WTC11 (cell line): ENCODE results near the gene SCN4A. TPM values are rescaled to one million over a fixed set of nuclear protein-coding genes. Genes with fewer than 3 reads are reported as not detected.

Experiments
- ATAC-seq: fragments of 200-7000 bp; cut with Tn5 transposase; 2 replicates; pipeline ENCODE4 v1.10.0; 2021; ENCODE audit warnings: mild to moderate bottlenecking, moderate library complexity
- Bru-seq: library from RNA; stranded (reverse); fragments of 400-500 nt; gene quantifications from one replicate; lab custom pipeline; 2021; lab: Mats Ljungman, UMichigan
- CTCF ChIA-PET: fragments of 300-600 bp; sonication (Branson Sonifier 250); formaldehyde crosslinking; loops from one replicate; lab custom pipeline; 2021; ENCODE audit warnings: antibody characterized with exemption; lab: Charles Lee
- POLR2A ChIA-PET: fragments of 350-600 bp; sonication (Branson Sonifier 250); formaldehyde crosslinking; loops from one replicate; lab custom pipeline; 2021; ENCODE audit warnings: antibody characterized with exemption; lab: Charles Lee
- DNase-seq: peaks from one replicate; pipeline ENCODE4 v3.0.0; 2021; ENCODE audit warnings: low spot score
- H3K27ac Mint-ChIP-seq: 2 replicates; pipeline ENCODE4 v1.8.0; 2021; ENCODE audit warnings: mixed read lengths
- H3K27me3 Mint-ChIP-seq: 2 replicates; pipeline ENCODE4 v1.8.0; 2021; ENCODE audit warnings: low read depth, mild to moderate bottlenecking, moderate library complexity, mixed read lengths
- H3K36me3 Mint-ChIP-seq: 2 replicates; pipeline ENCODE4 v1.8.0; 2021; ENCODE audit warnings: mixed read lengths
- H3K4me1 Mint-ChIP-seq: 2 replicates; pipeline ENCODE4 v1.8.0; 2022; ENCODE audit warnings: mixed read lengths
- H3K4me3 Mint-ChIP-seq: 2 replicates; pipeline ENCODE4 v1.8.0; 2021; ENCODE audit warnings: mild to moderate bottlenecking, moderate library complexity, mixed read lengths
- H3K9me3 Mint-ChIP-seq: 2 replicates; pipeline ENCODE4 v1.8.0; 2021; ENCODE audit warnings: mixed read lengths
- ESRRA ChIP-seq: sonication (generic); formaldehyde crosslinking; IDR thresholded peaks from 2 replicates; pipeline ENCODE4 v1.8.1; 2022; ENCODE audit warnings: mild to moderate bottlenecking, missing genetic modification reagents, borderline replicate concordance
- FOXJ3 ChIP-seq: sonication (generic); formaldehyde crosslinking; IDR thresholded peaks from 2 replicates; pipeline ENCODE4 v1.9.0; 2021; ENCODE audit warnings: missing genetic modification reagents, mild to moderate bottlenecking, borderline replicate concordance
- FOXP1 ChIP-seq: sonication (generic); formaldehyde crosslinking; IDR thresholded peaks from 2 replicates; pipeline ENCODE4 v1.8.0; 2022; ENCODE audit warnings: missing genetic modification reagents, mild to moderate bottlenecking, moderate library complexity, borderline replicate concordance
- GABPB1 ChIP-seq: sonication (generic); formaldehyde crosslinking; IDR thresholded peaks from 2 replicates; pipeline ENCODE4 v1.8.1; 2023; ENCODE audit warnings: mild to moderate bottlenecking, missing genetic modification reagents
- JAZF1 ChIP-seq: fragments of 250-450 bp; sonication (Bioruptor Pico); IDR thresholded peaks from 2 replicates; pipeline ENCODE4 v1.9.0; 2021; ENCODE audit warnings: moderate library complexity, mild to moderate bottlenecking, inconsistent platforms
- JUN ChIP-seq: sonication (generic); formaldehyde crosslinking; IDR thresholded peaks from 2 replicates; pipeline ENCODE4 v1.8.0; 2023; ENCODE audit warnings: mild to moderate bottlenecking, missing genetic modification reagents
- NFE2L1 ChIP-seq: sonication (generic); formaldehyde crosslinking; IDR thresholded peaks from 2 replicates; pipeline ENCODE4 v1.8.1; 2023; ENCODE audit warnings: missing genetic modification reagents
- SMAD4 ChIP-seq: sonication (generic); formaldehyde crosslinking; IDR thresholded peaks from 2 replicates; pipeline ENCODE4 v1.8.0; 2022; ENCODE audit warnings: mild to moderate bottlenecking, missing genetic modification reagents
- TEAD1 ChIP-seq: sonication (generic); formaldehyde crosslinking; IDR thresholded peaks from 2 replicates; pipeline ENCODE4 v1.8.0; 2022; ENCODE audit warnings: mild to moderate bottlenecking, missing genetic modification reagents
- ZNF416 ChIP-seq: fragments of 250-450 bp; sonication (Bioruptor Pico); IDR thresholded peaks from 2 replicates; pipeline ENCODE4 v1.9.0; 2021; ENCODE audit warnings: mild to moderate bottlenecking, inconsistent platforms
- long read RNA-seq, 3 experiments: library from RNA in 1 of 3; library from capped mRNA in 1 of 3; library from polyadenylated mRNA in 1 of 3; unstranded in 2 of 3; stranded (forward) in 1 of 3; transcript quantifications; one replicate each; pipeline ENCODE4 v2.0.0, GENCODE V29; 2021
- total RNA-seq: library from RNA; stranded (reverse); gene quantifications from 3 replicates; pipeline ENCODE4 v1.2.3, GENCODE V29; 2021
- TF ChIP-seq, protein P1 (sequence below): sonication (generic); formaldehyde crosslinking; IDR thresholded peaks from 2 replicates; pipeline ENCODE4 v1.8.1; 2023; ENCODE audit warnings: mild to moderate bottlenecking, missing genetic modification reagents, moderate library complexity
- TF ChIP-seq, protein P2 (sequence below): sonication (generic); formaldehyde crosslinking; IDR thresholded peaks from 2 replicates; pipeline ENCODE4 v1.8.1; 2023; ENCODE audit warnings: mild to moderate bottlenecking, missing genetic modification reagents, borderline replicate concordance
- TF ChIP-seq, protein P3 (sequence below): sonication (generic); formaldehyde crosslinking; IDR thresholded peaks from 2 replicates; pipeline ENCODE4 v1.8.1; 2022; ENCODE audit warnings: missing genetic modification reagents, borderline replicate concordance
- TF ChIP-seq, protein P4 (sequence below): sonication (generic); formaldehyde crosslinking; conservative IDR thresholded peaks from 2 replicates; pipeline ENCODE4 v1.8.1; 2022; ENCODE audit warnings: mild to moderate bottlenecking, missing genetic modification reagents
- TF ChIP-seq, protein P5 (sequence below): fragments of 200-600 bp; IDR thresholded peaks from 2 replicates; pipeline ENCODE4 v1.8.0; 2022; ENCODE audit warnings: antibody characterized with exemption
- TF ChIP-seq, protein P6 (sequence below): sonication (generic); formaldehyde crosslinking; IDR thresholded peaks from 2 replicates; pipeline ENCODE4 v1.8.1; 2022; ENCODE audit warnings: mild to moderate bottlenecking, moderate library complexity, missing genetic modification reagents
- TF ChIP-seq, protein P7 (sequence below): sonication (generic); formaldehyde crosslinking; IDR thresholded peaks from 2 replicates; pipeline ENCODE4 v1.8.0; 2022; ENCODE audit warnings: missing genetic modification reagents

The SCN4A gene
- total RNA-seq (5.2 to 5.8 TPM (median 5.5 TPM) in 3 replicates), Bru-seq, nascent RNA (percentile 37 among the genes with signal in this experiment)
- long read RNA-seq, experiment 1, partial matches to known transcripts = 5 of 10 reads
- long read RNA-seq, experiment 1, other reads (novel, unspliced or antisense) = 5 of 10 reads
- long read RNA-seq, experiment 2, partial matches to known transcripts = 1 of 4 reads
- long read RNA-seq, experiment 2, other reads (novel, unspliced or antisense) = 3 of 4 reads
- long read RNA-seq, experiment 3, partial matches to known transcripts = 1 of 1 reads
- long read RNA-seq, experiment 3, other reads (novel, unspliced or antisense) = 0 of 1 reads

DNA sequence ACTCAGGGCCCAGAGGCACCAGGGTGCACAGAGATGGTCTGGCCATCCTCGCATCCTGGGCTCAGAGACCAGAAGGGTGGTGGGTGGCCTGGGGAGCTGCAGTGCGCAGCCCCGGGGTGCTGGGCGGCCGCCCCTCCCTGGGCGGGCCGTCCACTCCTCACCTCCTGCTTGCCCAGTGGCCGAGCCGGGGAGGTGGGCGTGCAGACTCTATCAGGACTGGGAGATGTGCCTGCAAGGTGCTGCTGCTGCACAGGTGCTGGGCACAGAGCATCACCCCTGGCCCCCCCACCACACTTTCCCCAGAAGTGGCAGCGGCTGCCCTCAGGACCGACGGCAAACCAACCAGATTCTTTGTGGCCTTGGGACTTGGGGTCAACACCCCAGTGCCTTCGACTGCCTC is at the start of gene SCN4A:
Gene SCN4A (minus strand): TSS at position 123 of the 400 bp plus-strand sequence. CDS start 77 bp downstream, at position 46.
- no peaks in the 10 kb centered on the region; the same call in 1 of the 2 replicates for H3K27me3 Mint-ChIP-seq
- no peak within 1 kb of the TSS for H3K4me3 Mint-ChIP-seq
- TF ChIP-seq ZNF416 (CRISPR knock-in tag) (no peak), GABPB1 (CRISPR knock-in tag) (no peak), FOXP1 (CRISPR knock-in tag) (no peak), NFE2L1 (no peak), ESRRA (CRISPR knock-in tag) (no peak), SMAD4 (CRISPR knock-in tag) (no peak)
- TF ChIP-seq, protein P1, sequence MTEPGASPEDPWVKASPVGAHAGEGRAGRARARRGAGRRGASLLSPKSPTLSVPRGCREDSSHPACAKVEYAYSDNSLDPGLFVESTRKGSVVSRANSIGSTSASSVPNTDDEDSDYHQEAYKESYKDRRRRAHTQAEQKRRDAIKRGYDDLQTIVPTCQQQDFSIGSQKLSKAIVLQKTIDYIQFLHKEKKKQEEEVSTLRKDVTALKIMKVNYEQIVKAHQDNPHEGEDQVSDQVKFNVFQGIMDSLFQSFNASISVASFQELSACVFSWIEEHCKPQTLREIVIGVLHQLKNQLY = no peak
- TF ChIP-seq, protein P2, sequence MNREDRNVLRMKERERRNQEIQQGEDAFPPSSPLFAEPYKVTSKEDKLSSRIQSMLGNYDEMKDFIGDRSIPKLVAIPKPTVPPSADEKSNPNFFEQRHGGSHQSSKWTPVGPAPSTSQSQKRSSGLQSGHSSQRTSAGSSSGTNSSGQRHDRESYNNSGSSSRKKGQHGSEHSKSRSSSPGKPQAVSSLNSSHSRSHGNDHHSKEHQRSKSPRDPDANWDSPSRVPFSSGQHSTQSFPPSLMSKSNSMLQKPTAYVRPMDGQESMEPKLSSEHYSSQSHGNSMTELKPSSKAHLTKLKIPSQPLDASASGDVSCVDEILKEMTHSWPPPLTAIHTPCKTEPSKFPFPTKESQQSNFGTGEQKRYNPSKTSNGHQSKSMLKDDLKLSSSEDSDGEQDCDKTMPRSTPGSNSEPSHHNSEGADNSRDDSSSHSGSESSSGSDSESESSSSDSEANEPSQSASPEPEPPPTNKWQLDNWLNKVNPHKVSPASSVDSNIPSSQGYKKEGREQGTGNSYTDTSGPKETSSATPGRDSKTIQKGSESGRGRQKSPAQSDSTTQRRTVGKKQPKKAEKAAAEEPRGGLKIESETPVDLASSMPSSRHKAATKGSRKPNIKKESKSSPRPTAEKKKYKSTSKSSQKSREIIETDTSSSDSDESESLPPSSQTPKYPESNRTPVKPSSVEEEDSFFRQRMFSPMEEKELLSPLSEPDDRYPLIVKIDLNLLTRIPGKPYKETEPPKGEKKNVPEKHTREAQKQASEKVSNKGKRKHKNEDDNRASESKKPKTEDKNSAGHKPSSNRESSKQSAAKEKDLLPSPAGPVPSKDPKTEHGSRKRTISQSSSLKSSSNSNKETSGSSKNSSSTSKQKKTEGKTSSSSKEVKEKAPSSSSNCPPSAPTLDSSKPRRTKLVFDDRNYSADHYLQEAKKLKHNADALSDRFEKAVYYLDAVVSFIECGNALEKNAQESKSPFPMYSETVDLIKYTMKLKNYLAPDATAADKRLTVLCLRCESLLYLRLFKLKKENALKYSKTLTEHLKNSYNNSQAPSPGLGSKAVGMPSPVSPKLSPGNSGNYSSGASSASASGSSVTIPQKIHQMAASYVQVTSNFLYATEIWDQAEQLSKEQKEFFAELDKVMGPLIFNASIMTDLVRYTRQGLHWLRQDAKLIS (CRISPR knock-in tag) = no peak
- TF ChIP-seq, protein P3, sequence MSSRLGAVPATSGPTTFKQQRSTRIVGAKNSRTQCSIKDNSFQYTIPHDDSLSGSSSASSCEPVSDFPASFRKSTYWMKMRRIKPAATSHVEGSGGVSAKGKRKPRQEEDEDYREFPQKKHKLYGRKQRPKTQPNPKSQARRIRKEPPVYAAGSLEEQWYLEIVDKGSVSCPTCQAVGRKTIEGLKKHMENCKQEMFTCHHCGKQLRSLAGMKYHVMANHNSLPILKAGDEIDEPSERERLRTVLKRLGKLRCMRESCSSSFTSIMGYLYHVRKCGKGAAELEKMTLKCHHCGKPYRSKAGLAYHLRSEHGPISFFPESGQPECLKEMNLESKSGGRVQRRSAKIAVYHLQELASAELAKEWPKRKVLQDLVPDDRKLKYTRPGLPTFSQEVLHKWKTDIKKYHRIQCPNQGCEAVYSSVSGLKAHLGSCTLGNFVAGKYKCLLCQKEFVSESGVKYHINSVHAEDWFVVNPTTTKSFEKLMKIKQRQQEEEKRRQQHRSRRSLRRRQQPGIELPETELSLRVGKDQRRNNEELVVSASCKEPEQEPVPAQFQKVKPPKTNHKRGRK = no peak
- H3K36me3 Mint-ChIP-seq = no peaks in the 10 kb centered on the region
- DNase-seq = no peak
- POLR2A ChIA-PET = no interaction called here
- ATAC-seq = no peak
- CTCF ChIA-PET = interaction anchor here (1.6 kb wide), 1 partner anchor 54 kb away, joined by 4 read pairs; no protein-coding TSS in a partner anchor
- H3K27ac Mint-ChIP-seq = no peak within 1 kb of the TSS
- H3K9me3 Mint-ChIP-seq = no peaks in the 10 kb centered on the region
- H3K4me1 Mint-ChIP-seq = 0 out of 2 replicates have a peak, but pooled peaks cover 5% of the 10 kb centered on the region

DNA sequence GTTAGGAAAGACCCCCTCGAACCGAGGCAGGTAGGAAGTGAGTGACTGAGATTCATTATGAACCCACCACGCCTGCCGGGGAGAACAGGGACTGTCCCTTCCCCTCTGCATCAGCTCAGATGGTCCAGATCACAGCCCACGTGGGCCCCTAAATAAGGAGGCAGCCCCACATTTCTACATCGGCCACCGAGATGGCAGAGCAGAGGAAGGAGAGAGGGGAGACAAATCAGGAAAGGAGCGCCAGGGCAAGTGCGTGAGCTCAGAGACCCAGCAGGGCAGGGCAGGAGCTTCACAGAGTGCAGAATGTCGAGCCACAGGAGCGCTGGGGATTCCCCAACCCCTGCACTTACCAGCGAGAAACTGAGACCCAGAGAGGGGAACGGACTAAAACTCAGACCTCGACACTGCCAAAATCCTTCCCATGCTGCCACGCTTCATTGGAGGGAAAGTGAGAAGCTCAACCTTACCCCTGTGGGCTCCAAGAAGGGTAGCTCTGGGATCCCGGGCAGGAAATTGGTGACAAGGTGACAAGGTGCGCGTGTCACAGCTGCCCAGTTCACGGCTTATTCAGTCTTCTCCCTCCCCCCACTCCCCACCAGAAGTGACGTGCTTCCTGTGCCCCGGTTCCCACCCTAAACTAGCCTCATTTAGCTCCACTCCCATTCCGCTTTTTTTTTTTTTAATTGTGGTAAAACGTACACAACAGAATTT is 47.5 kb upstream of the SCN4A start, which contains the start of gene ICAM2:
Gene ICAM2 (minus strand): TSS at position 578 of the 711 bp plus-strand sequence. CDS start 13,942 bp downstream, outside the sequence.
- POLR2A ChIA-PET = no interaction called here
- Mint-ChIP-seq H3K9me3 (peaks cover 5% of the 10 kb centered on the region), H3K36me3 (no peaks in the 10 kb centered on the region), H3K27me3 (peaks cover 2% of the 10 kb centered on the region; the same call in 1 of the 2 replicates), H3K27ac (no peak within 1 kb of the TSS; the same call in 1 of the 2 replicates), H3K4me1 (peaks cover 10% of the 10 kb centered on the region), H3K4me3 (peak within 1 kb of the TSS; percentile 41)
- ATAC-seq (peak; percentile 63), DNase-seq (no peak)
- CTCF ChIA-PET = interaction anchor here (0.6 to 2.1 kb wide), 11 partner anchors 9 to 278 kb away, joined by 3 to 15 read pairs (median 6); partner anchors contain the start of gene GH1
- TF ChIP-seq JUN (CRISPR knock-in tag) (no peak), JAZF1 (CRISPR knock-in tag) (no peak), TEAD1 (CRISPR knock-in tag) (no peak), FOXJ3 (CRISPR knock-in tag) (no peak)
- TF ChIP-seq, protein P4, sequence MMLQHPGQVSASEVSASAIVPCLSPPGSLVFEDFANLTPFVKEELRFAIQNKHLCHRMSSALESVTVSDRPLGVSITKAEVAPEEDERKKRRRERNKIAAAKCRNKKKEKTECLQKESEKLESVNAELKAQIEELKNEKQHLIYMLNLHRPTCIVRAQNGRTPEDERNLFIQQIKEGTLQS (CRISPR knock-in tag) = no peak
- TF ChIP-seq, protein P5, sequence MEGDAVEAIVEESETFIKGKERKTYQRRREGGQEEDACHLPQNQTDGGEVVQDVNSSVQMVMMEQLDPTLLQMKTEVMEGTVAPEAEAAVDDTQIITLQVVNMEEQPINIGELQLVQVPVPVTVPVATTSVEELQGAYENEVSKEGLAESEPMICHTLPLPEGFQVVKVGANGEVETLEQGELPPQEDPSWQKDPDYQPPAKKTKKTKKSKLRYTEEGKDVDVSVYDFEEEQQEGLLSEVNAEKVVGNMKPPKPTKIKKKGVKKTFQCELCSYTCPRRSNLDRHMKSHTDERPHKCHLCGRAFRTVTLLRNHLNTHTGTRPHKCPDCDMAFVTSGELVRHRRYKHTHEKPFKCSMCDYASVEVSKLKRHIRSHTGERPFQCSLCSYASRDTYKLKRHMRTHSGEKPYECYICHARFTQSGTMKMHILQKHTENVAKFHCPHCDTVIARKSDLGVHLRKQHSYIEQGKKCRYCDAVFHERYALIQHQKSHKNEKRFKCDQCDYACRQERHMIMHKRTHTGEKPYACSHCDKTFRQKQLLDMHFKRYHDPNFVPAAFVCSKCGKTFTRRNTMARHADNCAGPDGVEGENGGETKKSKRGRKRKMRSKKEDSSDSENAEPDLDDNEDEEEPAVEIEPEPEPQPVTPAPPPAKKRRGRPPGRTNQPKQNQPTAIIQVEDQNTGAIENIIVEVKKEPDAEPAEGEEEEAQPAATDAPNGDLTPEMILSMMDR = no peak
- TF ChIP-seq, protein P6, sequence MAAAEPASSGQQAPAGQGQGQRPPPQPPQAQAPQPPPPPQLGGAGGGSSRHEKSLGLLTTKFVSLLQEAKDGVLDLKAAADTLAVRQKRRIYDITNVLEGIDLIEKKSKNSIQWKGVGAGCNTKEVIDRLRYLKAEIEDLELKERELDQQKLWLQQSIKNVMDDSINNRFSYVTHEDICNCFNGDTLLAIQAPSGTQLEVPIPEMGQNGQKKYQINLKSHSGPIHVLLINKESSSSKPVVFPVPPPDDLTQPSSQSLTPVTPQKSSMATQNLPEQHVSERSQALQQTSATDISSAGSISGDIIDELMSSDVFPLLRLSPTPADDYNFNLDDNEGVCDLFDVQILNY = no peak
- TF ChIP-seq, protein P7, sequence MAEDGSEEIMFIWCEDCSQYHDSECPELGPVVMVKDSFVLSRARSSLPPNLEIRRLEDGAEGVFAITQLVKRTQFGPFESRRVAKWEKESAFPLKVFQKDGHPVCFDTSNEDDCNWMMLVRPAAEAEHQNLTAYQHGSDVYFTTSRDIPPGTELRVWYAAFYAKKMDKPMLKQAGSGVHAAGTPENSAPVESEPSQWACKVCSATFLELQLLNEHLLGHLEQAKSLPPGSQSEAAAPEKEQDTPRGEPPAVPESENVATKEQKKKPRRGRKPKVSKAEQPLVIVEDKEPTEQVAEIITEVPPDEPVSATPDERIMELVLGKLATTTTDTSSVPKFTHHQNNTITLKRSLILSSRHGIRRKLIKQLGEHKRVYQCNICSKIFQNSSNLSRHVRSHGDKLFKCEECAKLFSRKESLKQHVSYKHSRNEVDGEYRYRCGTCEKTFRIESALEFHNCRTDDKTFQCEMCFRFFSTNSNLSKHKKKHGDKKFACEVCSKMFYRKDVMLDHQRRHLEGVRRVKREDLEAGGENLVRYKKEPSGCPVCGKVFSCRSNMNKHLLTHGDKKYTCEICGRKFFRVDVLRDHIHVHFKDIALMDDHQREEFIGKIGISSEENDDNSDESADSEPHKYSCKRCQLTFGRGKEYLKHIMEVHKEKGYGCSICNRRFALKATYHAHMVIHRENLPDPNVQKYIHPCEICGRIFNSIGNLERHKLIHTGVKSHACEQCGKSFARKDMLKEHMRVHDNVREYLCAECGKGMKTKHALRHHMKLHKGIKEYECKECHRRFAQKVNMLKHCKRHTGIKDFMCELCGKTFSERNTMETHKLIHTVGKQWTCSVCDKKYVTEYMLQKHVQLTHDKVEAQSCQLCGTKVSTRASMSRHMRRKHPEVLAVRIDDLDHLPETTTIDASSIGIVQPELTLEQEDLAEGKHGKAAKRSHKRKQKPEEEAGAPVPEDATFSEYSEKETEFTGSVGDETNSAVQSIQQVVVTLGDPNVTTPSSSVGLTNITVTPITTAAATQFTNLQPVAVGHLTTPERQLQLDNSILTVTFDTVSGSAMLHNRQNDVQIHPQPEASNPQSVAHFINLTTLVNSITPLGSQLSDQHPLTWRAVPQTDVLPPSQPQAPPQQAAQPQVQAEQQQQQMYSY (CRISPR knock-in tag) = no peak
